Mammary epithelial cell (primary cell): Measurements from ENCODE around the gene CRIM1.

Experiments used
- EZH2 ChIP-seq: IDR thresholded peaks from 2 replicates; pipeline ENCODE4 v1.6.1; 2012; ENCODE audit warnings: low read length, inconsistent platforms, borderline replicate concordance
- TF ChIP-seq, protein P1 (sequence below), 2 donors: IDR thresholded peaks in 1 of 2; conservative IDR thresholded peaks in 1 of 2; 2 replicates each; pipeline ENCODE4 v1.5.1; 2011 to 2012; ENCODE audit warnings: inconsistent platforms in 2 of 2, low read length in 2 of 2, mild to moderate bottlenecking in 2 of 2, control low read depth in 1 of 2, low read depth in 1 of 2; ENCODE audit not compliant: insufficient read depth in 1 of 2; ENCODE audit errors: extremely low read depth in 1 of 2

DNA sequence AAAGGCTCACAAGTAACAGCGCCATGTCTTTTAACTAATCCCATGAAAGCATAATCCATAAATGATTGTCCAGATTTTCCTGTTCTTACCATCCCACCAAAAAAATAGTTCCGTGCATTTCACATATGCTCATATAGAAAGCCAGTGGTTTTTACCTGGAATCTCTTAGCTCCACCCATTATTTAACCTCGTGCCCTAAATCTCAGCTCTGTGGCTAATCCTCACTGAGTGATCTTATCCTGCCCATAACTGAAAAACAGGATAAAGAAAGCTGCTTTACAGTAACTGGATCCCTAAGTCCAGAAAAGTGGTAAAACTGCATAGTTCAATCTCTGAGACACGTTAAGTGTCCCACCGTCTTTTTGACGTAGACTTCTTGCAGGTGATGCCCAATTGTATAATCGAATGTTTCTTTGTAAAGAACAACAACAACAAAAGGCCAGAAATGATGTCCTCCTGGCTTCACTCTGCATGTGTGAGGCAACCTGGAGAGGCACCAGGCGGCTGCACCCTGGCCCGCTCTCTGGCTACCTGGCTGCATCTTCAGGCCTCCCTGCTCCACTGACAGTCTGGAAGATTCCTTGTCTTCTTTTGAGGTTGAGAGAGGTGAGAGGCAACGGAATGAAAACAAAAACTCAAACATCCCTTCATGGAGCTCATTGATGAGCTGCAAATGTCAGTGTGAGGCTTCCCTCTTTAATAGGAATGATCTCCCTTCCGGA lies 203.8 kb downstream of the CRIM1 start:
- no peak for TF ChIP-seq EZH2
- TF ChIP-seq, protein P1, sequence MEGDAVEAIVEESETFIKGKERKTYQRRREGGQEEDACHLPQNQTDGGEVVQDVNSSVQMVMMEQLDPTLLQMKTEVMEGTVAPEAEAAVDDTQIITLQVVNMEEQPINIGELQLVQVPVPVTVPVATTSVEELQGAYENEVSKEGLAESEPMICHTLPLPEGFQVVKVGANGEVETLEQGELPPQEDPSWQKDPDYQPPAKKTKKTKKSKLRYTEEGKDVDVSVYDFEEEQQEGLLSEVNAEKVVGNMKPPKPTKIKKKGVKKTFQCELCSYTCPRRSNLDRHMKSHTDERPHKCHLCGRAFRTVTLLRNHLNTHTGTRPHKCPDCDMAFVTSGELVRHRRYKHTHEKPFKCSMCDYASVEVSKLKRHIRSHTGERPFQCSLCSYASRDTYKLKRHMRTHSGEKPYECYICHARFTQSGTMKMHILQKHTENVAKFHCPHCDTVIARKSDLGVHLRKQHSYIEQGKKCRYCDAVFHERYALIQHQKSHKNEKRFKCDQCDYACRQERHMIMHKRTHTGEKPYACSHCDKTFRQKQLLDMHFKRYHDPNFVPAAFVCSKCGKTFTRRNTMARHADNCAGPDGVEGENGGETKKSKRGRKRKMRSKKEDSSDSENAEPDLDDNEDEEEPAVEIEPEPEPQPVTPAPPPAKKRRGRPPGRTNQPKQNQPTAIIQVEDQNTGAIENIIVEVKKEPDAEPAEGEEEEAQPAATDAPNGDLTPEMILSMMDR (conservative IDR thresholded peaks at IDR 0.05 in 1 of 2, IDR thresholded peaks at IDR 0.05 in 1 of 2; ENCODE audit: extremely low read depth in 1 of 2, insufficient read depth in 1 of 2, low read depth in 1 of 2, low read length in 2 of 2): no peak
